HEK293 (cell line): ENCODE measurements around the gene BPIFB2.

Experiments
- CTCF ChIA-PET: fragments of 350-600 bp; formaldehyde crosslinking; extraction: SDS; loops from one replicate; lab custom pipeline; 2021; ENCODE audit warnings: antibody characterized with exemption; lab: Yijun Ruan, JAX
- POLR2A ChIA-PET: fragments of 300-600 bp; formaldehyde crosslinking; extraction: SDS; loops from one replicate; lab custom pipeline; 2020; ENCODE audit warnings: antibody characterized with exemption, inconsistent platforms; lab: Yijun Ruan, JAX
- H3K27ac ChIP-seq: fragments of 200-500 bp; sonication (Bioruptor generic); 2 replicates; pipeline ENCODE4 v1.5.1; 2014; ENCODE audit warnings: low read depth, low read length, control low read depth, inconsistent platforms; ENCODE audit errors: extremely low read depth
- H3K36me3 ChIP-seq, 2 experiments: fragments of 200-500 bp in 1 of 2; sonication (Bioruptor generic) in 1 of 2; 1 replicate in 1 of 2; 2 replicates in 1 of 2; pipeline ENCODE4 v1.5.1; 2014 to 2017; ENCODE audit warnings: inconsistent platforms in 2 of 2, low read length in 2 of 2; ENCODE audit not compliant: control insufficient read depth in 2 of 2, insufficient read depth in 1 of 2
- H3K4me1 ChIP-seq: fragments of 200-500 bp; sonication (Bioruptor generic); 2 replicates; pipeline ENCODE4 v1.5.1; 2014; ENCODE audit warnings: mild to moderate bottlenecking, low read length, inconsistent platforms; ENCODE audit not compliant: control insufficient read depth, insufficient read depth
- H3K4me3 ChIP-seq: 2 replicates; pipeline ENCODE4 v1.5.1; 2011; ENCODE audit warnings: low read depth, mild to moderate bottlenecking, control low read depth, low read length, moderate library complexity
- H3K9me3 ChIP-seq: fragments of 200-500 bp; sonication (Bioruptor generic); 2 replicates; pipeline ENCODE4 v1.5.1; 2014; ENCODE audit warnings: low read depth, low read length, inconsistent platforms; ENCODE audit not compliant: control insufficient read depth, insufficient read depth
- MYNN ChIP-seq: fragments of 450-650 bp; formaldehyde crosslinking; IDR thresholded peaks from 2 replicates; pipeline ENCODE4 v1.5.1; 2016; ENCODE audit warnings: missing biosample characterization, missing genetic modification characterization, borderline replicate concordance
- MZF1 ChIP-seq: fragments of 450-650 bp; formaldehyde crosslinking; IDR thresholded peaks from 2 replicates; pipeline ENCODE4 v1.5.1; 2017; ENCODE audit warnings: missing biosample characterization, missing genetic modification characterization, borderline replicate concordance
- ZBTB17 ChIP-seq: fragments of 450-650 bp; formaldehyde crosslinking; IDR thresholded peaks from 2 replicates; pipeline ENCODE4 v1.5.1; 2016; ENCODE audit warnings: missing biosample characterization, missing genetic modification characterization
- ZIC2 ChIP-seq: fragments of 450-650 bp; formaldehyde crosslinking; IDR thresholded peaks from 2 replicates; pipeline ENCODE4 v1.5.1; 2016; ENCODE audit warnings: missing biosample characterization, missing genetic modification characterization
- ZNF132 ChIP-seq: fragments of 450-650 bp; formaldehyde crosslinking; IDR thresholded peaks from 2 replicates; pipeline ENCODE4 v1.5.1; 2017; ENCODE audit warnings: missing biosample characterization, missing genetic modification characterization, borderline replicate concordance
- ZNF19 ChIP-seq: fragments of 450-650 bp; formaldehyde crosslinking; IDR thresholded peaks from 2 replicates; pipeline ENCODE4; 2016; ENCODE audit warnings: missing biosample characterization, missing genetic modification characterization, low read depth
- ZNF221 ChIP-seq: fragments of 450-650 bp; formaldehyde crosslinking; IDR thresholded peaks from 2 replicates; pipeline ENCODE4 v1.5.1; 2017; ENCODE audit warnings: missing biosample characterization, missing genetic modification characterization, borderline replicate concordance
- ZNF274 ChIP-seq, 2 experiments: fragments of 200-500 bp in 1 of 2; fragments of 450-650 bp in 1 of 2; sonication (Bioruptor generic) in 1 of 2; formaldehyde crosslinking in 1 of 2; IDR thresholded peaks; 2 replicates each; pipeline versions ENCODE4 v1.5.1 to v1.6.1; 2014 to 2016; ENCODE audit warnings: borderline replicate concordance in 1 of 2, inconsistent platforms in 1 of 2, low read length in 1 of 2, missing biosample characterization in 1 of 2, missing genetic modification characterization in 1 of 2
- ZNF629 ChIP-seq: fragments of 450-650 bp; formaldehyde crosslinking; IDR thresholded peaks from 2 replicates; pipeline ENCODE4 v1.5.1; 2017; ENCODE audit warnings: missing biosample characterization, missing genetic modification characterization
- ZNF701 ChIP-seq: fragments of 450-650 bp; formaldehyde crosslinking; IDR thresholded peaks from 2 replicates; pipeline ENCODE4 v1.5.1; 2016; ENCODE audit warnings: missing biosample characterization, missing genetic modification characterization
- ZNF707 ChIP-seq: fragments of 450-650 bp; formaldehyde crosslinking; IDR thresholded peaks from 2 replicates; pipeline ENCODE4 v1.5.1; 2016; ENCODE audit warnings: missing biosample characterization, missing genetic modification characterization
- TF ChIP-seq, protein P1 (sequence below): fragments of 450-650 bp; formaldehyde crosslinking; IDR thresholded peaks from 2 replicates; pipeline ENCODE4 v1.5.1; 2016; ENCODE audit warnings: missing biosample characterization, missing genetic modification characterization

The BPIFB2 gene

GRCh38 chr20:32965581-32966373, 41.7 kb upstream of the BPIFB2 start:
- H3K4me1 ChIP-seq: no peaks in the 10 kb centered on the region
- no peaks in the 10 kb centered on the region for H3K36me3 ChIP-seq
- H3K4me3 ChIP-seq: no peak overlapping the region
- no peaks in the 10 kb centered on the region for H3K9me3 ChIP-seq
- TF ChIP-seq ZNF132 (tag by site-specific recombination) (no peak), MZF1 (tag by site-specific recombination) (no peak), ZNF707 (tag by site-specific recombination) (no peak), ZNF221 (no peak), MYNN (tag by site-specific recombination) (no peak)
- TF ChIP-seq, protein P1, sequence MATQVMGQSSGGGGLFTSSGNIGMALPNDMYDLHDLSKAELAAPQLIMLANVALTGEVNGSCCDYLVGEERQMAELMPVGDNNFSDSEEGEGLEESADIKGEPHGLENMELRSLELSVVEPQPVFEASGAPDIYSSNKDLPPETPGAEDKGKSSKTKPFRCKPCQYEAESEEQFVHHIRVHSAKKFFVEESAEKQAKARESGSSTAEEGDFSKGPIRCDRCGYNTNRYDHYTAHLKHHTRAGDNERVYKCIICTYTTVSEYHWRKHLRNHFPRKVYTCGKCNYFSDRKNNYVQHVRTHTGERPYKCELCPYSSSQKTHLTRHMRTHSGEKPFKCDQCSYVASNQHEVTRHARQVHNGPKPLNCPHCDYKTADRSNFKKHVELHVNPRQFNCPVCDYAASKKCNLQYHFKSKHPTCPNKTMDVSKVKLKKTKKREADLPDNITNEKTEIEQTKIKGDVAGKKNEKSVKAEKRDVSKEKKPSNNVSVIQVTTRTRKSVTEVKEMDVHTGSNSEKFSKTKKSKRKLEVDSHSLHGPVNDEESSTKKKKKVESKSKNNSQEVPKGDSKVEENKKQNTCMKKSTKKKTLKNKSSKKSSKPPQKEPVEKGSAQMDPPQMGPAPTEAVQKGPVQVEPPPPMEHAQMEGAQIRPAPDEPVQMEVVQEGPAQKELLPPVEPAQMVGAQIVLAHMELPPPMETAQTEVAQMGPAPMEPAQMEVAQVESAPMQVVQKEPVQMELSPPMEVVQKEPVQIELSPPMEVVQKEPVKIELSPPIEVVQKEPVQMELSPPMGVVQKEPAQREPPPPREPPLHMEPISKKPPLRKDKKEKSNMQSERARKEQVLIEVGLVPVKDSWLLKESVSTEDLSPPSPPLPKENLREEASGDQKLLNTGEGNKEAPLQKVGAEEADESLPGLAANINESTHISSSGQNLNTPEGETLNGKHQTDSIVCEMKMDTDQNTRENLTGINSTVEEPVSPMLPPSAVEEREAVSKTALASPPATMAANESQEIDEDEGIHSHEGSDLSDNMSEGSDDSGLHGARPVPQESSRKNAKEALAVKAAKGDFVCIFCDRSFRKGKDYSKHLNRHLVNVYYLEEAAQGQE (tag by site-specific recombination): no peak
- ChIA-PET POLR2A (no interaction called here), CTCF (interaction anchor here (0.7 to 1.0 kb wide), 3 partner anchors 20 to 128 kb away, joined by 3 to 4 read pairs (median 3); no protein-coding TSS in a partner anchor)
- no peak overlapping the region for H3K27ac ChIP-seq

DNA sequence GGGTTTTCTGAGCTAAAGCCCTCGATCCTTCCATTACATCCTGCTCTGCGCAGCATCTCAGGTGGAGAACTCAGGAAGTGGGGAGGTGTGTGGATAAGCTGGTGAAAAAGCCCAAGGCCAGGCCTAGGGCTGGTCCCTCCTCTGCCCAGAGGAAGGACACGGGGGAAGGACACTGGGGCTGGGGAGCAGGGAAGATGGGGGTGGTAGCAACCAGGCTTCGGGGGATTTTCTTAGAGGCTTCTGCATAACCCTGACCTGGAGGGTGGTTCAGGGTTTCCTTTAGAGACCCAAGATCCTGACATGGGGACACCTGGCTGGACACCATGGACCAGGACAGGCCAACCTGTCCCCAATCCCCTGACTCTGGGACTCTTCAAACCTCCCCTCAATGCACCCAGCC, 41.1 kb upstream of the BPIFB2 start:
- ChIA-PET POLR2A (no interaction called here), CTCF (interaction anchor here (0.7 to 1.0 kb wide), 2 partner anchors 21 to 129 kb away, joined by 3 to 4 read pairs; no protein-coding TSS in a partner anchor)
- Histone ChIP-seq H3K36me3 (no peaks in the 10 kb centered on the region), H3K9me3 (no peaks in the 10 kb centered on the region), H3K4me1 (no peaks in the 10 kb centered on the region), H3K4me3 (no peak overlapping the region), H3K27ac (no peak overlapping the region)
- TF ChIP-seq ZIC2: no peak
- no peak for TF ChIP-seq ZNF701 (tag by site-specific recombination)

DNA sequence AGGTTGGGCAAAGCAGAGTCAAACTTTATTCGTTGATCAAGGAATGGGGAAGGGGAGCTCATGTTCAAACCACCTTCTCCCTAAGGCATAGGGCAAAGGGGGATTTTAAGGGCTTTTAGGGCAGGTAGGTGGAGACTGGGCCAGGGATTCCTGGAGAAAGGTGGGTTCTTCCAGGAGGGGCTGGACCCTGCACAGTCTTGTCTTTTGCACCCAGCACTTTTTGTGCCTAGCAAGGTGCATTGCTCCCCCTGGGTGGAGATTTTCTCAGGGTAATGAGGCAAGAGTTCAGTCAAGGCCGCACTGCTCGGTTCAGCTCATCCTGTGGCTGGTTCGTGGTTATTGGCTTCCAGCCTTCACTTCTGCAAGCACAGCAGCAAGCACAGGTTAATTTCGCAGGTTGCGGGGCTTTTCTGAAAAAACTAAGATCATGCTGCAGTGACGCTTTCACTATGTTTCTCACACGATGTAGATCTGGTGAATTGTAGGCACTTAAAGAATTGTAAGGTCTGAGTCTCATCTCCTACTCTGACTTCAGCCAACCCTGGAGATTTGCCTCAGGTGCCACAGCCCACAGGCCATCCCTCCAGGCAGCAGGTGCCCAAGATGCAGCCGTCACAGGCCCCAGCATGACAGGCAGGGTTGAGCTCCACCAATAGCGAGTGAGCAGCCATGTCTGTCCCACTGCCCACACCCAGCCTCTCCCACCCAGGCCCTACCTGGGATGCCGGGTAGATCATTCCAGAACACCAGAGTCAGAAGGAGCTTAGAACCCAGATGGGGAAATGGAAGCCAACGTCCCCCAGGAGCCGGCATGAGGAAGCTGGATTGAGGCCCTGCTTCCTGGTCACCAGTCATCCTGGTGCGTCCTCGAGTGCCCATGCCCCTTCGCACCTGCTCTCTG, 40.4 kb upstream of the BPIFB2 start:
- TF ChIP-seq ZBTB17 (tag by site-specific recombination) (no peak), ZNF274 (IDR thresholded peaks at IDR 0.05; ENCODE audit: low read length) (no peak), ZNF274 (tag by site-specific recombination; IDR thresholded peaks at IDR 0.05; ENCODE audit: borderline replicate concordance) (no peak), ZNF629 (tag by site-specific recombination) (no peak)
- TF ChIP-seq, all 188 proteins: peak for 0
- Histone ChIP-seq H3K9me3 (no peaks in the 10 kb centered on the region), H3K36me3 (no peaks in the 10 kb centered on the region), H3K27ac (no peak overlapping the region), H3K4me3 (no peak overlapping the region), H3K4me1 (no peaks in the 10 kb centered on the region)
- ChIA-PET POLR2A (no interaction called here), CTCF (no interaction called here)

DNA sequence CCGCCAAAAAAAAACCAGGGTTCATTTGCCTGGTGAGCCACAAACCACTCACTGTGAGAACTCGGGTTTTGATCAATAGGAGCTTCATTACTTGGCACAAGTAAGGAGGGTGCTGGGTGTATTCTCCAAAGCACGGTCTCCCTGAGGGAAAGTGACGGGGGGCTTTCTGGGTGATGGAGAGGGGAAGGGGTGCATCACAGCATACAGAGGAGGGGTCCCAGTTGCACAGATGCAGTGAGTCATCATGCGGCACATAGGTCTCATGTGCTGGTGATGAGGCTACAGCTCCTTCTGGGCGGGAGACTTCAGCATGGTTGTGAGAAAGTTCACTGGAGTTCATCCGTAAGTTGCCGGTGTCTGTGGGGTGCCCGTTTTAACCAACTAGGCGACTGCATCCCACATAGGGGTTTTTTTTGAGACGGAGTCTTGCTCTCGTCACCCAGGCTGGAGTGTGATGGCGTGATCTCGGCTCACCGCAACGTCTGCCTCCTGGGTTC, 39.5 kb upstream of the BPIFB2 start:
- Histone ChIP-seq H3K9me3 (no peaks in the 10 kb centered on the region), H3K4me1 (no peaks in the 10 kb centered on the region), H3K36me3 (no peaks in the 10 kb centered on the region), H3K4me3 (no peak overlapping the region), H3K27ac (no peak overlapping the region)
- no peak for TF ChIP-seq ZNF19 (tag by site-specific recombination)
- ChIA-PET CTCF (interaction anchor here (0.6 kb wide), 1 partner anchor 11 kb away, joined by 3 read pairs; no protein-coding TSS in a partner anchor), POLR2A (no interaction called here)
